ENCODE results near the gene RIC3.
A peak's percentile ranks its signal among the peaks of the same experiment; 100 is the strongest.
"Not testable (repeated sequence)": the region's sequence is repeated elsewhere in the genome, so short reads cannot be mapped to it uniquely, and the experiment has no call there.

The RIC3 gene

GRCh38 chr11:8177136-8177535, 8.3 kb upstream of the RIC3 start:
- no peak for TF ChIP-seq JUND (IDR thresholded peaks at IDR 0.05; ENCODE audit: low read depth)
- in situ Hi-C loops (cut with HindIII; ENCODE audit: low pct_unique_long_range_greater_than_20kb, low sequenced_read_pairs): no loop called here
- no peak for DNase-seq (ENCODE audit: low read depth in 1 of 2, low spot score in 1 of 2)

DNA sequence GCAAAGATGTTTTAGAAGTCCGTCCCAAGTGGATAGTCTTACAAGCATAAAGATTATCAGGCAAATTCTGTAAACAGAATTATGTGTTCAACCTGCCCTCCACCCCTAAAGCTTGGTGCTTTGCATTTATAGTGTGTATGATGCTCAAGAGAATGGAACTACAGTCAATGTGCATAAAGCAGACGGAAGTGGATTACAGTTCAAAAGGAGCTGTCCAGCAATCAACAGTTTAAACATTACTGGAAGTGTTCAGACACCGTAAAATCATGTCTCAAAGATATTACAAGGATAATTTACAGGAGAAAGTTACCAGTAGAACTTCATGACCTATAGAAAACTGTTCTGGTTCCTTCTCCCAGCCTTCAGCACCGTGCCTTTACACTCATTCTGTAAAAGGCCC, 1.0 kb downstream of the RIC3 start:
- no peak for TF ChIP-seq JUND (IDR thresholded peaks at IDR 0.05; ENCODE audit: low read depth)
- in situ Hi-C loops (cut with HindIII; ENCODE audit: low pct_unique_long_range_greater_than_20kb, low sequenced_read_pairs): no loop called here
- peak in 1 of 2 experiments; percentile 28 for DNase-seq (ENCODE audit: low read depth in 1 of 2, low spot score in 1 of 2)

DNA sequence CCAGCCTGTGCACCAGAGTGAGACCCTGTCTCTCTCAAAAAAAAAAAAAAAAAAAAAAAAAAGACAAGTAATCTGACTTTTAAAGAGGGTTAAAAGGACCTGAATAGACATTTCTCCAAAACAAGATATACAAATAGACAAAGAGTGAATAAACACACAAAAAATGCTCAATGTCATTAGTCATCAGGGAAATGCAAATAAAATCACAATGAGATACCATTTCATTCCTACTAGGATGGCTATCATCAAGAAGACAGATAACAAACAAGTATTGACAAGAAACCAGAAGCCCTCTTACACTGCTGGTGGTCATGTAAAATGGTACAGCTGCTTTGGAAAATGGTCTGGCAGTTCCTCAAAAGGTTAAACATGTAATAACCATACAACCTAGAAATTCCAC, 4.1 kb downstream of the RIC3 start:
- no peak for TF ChIP-seq JUND (IDR thresholded peaks at IDR 0.05; ENCODE audit: low read depth)
- DNase-seq (ENCODE audit: low read depth in 1 of 2, low spot score in 1 of 2): no peak
- in situ Hi-C loops (cut with HindIII; ENCODE audit: low pct_unique_long_range_greater_than_20kb, low sequenced_read_pairs): no loop called here

GRCh38 chr11:8161627-8162304, 7.1 kb downstream of the RIC3 start:
- in situ Hi-C loops (cut with HindIII; ENCODE audit: low pct_unique_long_range_greater_than_20kb, low sequenced_read_pairs); DNase-seq (ENCODE audit: low read depth in 1 of 2, low spot score in 1 of 2): not testable (repeated sequence)

DNA sequence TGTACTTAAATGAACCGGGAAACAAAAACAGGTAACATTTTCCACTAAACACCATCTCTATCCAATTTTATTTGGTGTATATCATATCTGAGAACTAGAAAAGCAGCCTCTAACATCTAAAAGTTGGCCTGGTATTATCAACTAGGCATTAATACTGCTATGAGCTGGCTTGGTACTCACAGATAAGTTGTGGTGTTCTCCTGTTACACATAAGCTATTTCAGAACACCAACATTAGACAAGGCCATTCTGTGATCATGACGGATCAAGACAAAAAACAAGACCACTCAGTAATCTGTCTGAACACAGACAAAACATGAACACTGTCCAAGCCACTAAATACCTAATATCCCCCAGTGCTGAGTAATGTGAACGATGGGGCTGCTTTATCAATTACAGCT, 11.9 kb downstream of the RIC3 start:
- DNase-seq (ENCODE audit: low read depth in 1 of 2, low spot score in 1 of 2): no peak
- TF ChIP-seq JUND (IDR thresholded peaks at IDR 0.05; ENCODE audit: low read depth): no peak
- in situ Hi-C loops (cut with HindIII; ENCODE audit: low pct_unique_long_range_greater_than_20kb, low sequenced_read_pairs): no loop called here

GRCh38 chr11:8149726-8150125, 19.1 kb downstream of the RIC3 start:
- no peak for TF ChIP-seq JUND (IDR thresholded peaks at IDR 0.05; ENCODE audit: low read depth)
- in situ Hi-C loops (cut with HindIII; ENCODE audit: low pct_unique_long_range_greater_than_20kb, low sequenced_read_pairs): no loop called here
- DNase-seq (ENCODE audit: low read depth in 1 of 2, low spot score in 1 of 2): no peak

DNA sequence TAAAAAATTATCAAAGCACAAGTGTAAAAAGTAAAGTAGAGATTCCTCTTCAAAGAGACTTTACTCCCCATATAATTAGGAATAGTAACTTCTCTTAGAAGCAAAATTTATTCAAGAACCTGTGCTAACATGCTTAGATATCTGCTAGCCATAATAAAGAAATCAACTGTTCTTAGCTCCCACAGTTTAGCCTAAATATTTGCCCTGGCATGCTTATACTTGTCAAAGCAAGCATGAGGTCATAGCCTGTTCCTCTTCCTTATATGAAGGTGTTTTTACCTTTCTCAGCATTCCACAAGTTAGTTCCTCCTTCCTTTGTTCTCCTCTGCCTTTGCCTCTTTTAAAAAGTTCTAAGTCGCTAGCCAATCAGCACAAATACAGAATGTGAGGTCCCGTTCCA, 30.3 kb downstream of the RIC3 start:
- DNase-seq (ENCODE audit: low read depth in 1 of 2, low spot score in 1 of 2): peak in 1 of 2 experiments; percentile 29
- in situ Hi-C loops (cut with HindIII; ENCODE audit: low pct_unique_long_range_greater_than_20kb, low sequenced_read_pairs): no loop called here
- no peak for TF ChIP-seq JUND (IDR thresholded peaks at IDR 0.05; ENCODE audit: low read depth)

GRCh38 chr11:8127447-8127846, 41.4 kb downstream of the RIC3 start:
- no peak for TF ChIP-seq JUND (IDR thresholded peaks at IDR 0.05; ENCODE audit: low read depth)
- in situ Hi-C loops (cut with HindIII; ENCODE audit: low pct_unique_long_range_greater_than_20kb, low sequenced_read_pairs): no loop called here
- no peak for DNase-seq (ENCODE audit: low read depth in 1 of 2, low spot score in 1 of 2)

- DNase-seq (ENCODE audit: low read depth in 1 of 2, low spot score in 1 of 2): no peak
- in situ Hi-C loops (cut with HindIII; ENCODE audit: low pct_unique_long_range_greater_than_20kb, low sequenced_read_pairs): no loop called here
- TF ChIP-seq JUND (IDR thresholded peaks at IDR 0.05; ENCODE audit: low read depth): no peak
These were observed 42.1 kb downstream of the RIC3 start for GRCh38 chr11:8126649-8127289.

- in situ Hi-C loops (cut with HindIII; ENCODE audit: low pct_unique_long_range_greater_than_20kb, low sequenced_read_pairs): no loop called here
- no peak for TF ChIP-seq JUND (IDR thresholded peaks at IDR 0.05; ENCODE audit: low read depth)
- DNase-seq (ENCODE audit: low read depth in 1 of 2, low spot score in 1 of 2): no peak
These were observed 46.6 kb downstream of the RIC3 start for GRCh38 chr11:8122173-8122764.

- DNase-seq (ENCODE audit: low read depth in 1 of 2, low spot score in 1 of 2): no peak
- in situ Hi-C loops (cut with HindIII; ENCODE audit: low pct_unique_long_range_greater_than_20kb, low sequenced_read_pairs): no loop called here
- no peak for TF ChIP-seq JUND (IDR thresholded peaks at IDR 0.05; ENCODE audit: low read depth)
These were observed 57.2 kb downstream of the RIC3 start for GRCh38 chr11:8111636-8112035.

GRCh38 chr11:8110396-8110795, 58.4 kb downstream of the RIC3 start:
- TF ChIP-seq JUND (IDR thresholded peaks at IDR 0.05; ENCODE audit: low read depth): no peak
- in situ Hi-C loops (cut with HindIII; ENCODE audit: low pct_unique_long_range_greater_than_20kb, low sequenced_read_pairs): no loop called here
- no peak for DNase-seq (ENCODE audit: low read depth in 1 of 2, low spot score in 1 of 2)

GRCh38 chr11:8109675-8110074, 59.1 kb downstream of the RIC3 start:
- in situ Hi-C loops (cut with HindIII; ENCODE audit: low pct_unique_long_range_greater_than_20kb, low sequenced_read_pairs): no loop called here
- TF ChIP-seq JUND (IDR thresholded peaks at IDR 0.05; ENCODE audit: low read depth): no peak
- no peak for DNase-seq (ENCODE audit: low read depth in 1 of 2, low spot score in 1 of 2)
